Subcutaneous adipose tissue (tissue), 4 donors: ENCODE measurements around the gene ARID1B. TPM values are rescaled to one million over a fixed set of nuclear protein-coding genes. Genes with fewer than 3 reads are reported as not detected.

Source experiments
- total RNA-seq, 4 donors: library from RNA; depleted of rRNA; stranded (reverse); fragments of >200 nt; gene quantifications; one replicate each; pipeline ENCODE4 v1.1.0, GENCODE V29; 2016
- TF ChIP-seq, protein P1 (sequence below): fragments of 450-650 bp; IDR thresholded peaks from one replicate; pipeline ENCODE4 v1.5.1; 2016; ENCODE audit warnings: low read depth, mild to moderate bottlenecking, control low read depth, antibody characterized with exemption, moderate library complexity

ARID1B gene
- total RNA-seq, 4 donors from 2014 or later = 93.8 to 137 (median 104) TPM

DNA sequence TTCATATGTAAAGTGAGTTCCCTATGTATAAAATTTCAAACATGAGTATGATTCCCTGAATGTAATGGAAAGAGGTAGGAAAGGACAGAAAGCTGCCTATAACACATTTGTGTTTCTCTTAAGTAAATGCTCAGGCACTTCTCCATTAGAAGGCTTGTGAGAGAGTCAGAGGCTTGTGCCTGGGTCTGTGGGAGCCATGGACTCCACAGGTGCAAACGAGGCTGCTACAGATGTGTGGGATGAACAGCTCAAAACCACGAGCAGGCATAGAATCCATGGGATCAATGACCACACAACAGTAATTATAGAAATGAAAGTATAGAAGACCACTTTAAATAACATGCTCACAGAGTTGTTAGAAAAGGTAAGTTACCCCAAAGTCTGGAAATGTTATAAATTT lies 134.4 kb downstream of the ARID1B start:
- TF ChIP-seq, protein P1, sequence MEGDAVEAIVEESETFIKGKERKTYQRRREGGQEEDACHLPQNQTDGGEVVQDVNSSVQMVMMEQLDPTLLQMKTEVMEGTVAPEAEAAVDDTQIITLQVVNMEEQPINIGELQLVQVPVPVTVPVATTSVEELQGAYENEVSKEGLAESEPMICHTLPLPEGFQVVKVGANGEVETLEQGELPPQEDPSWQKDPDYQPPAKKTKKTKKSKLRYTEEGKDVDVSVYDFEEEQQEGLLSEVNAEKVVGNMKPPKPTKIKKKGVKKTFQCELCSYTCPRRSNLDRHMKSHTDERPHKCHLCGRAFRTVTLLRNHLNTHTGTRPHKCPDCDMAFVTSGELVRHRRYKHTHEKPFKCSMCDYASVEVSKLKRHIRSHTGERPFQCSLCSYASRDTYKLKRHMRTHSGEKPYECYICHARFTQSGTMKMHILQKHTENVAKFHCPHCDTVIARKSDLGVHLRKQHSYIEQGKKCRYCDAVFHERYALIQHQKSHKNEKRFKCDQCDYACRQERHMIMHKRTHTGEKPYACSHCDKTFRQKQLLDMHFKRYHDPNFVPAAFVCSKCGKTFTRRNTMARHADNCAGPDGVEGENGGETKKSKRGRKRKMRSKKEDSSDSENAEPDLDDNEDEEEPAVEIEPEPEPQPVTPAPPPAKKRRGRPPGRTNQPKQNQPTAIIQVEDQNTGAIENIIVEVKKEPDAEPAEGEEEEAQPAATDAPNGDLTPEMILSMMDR = no peak

DNA sequence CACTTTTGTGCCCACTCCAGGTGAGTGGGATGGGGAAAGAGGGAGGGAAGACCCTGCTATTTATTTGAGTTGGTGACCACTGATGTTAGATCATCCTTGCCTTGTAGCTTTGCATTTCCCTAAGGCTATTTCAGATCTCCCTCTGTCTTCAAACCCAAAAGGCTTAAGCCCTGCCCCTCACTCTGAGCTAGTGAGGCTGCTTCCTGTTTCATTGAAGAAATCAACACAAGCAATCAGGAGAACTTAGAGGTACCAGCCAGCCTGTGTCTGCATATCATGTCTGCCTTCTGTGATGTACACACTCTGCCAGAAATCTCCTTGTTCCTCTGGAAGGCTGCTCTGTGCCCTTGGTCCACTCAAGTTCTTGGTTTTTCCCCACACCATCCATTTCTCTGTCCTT lies 135.3 kb downstream of the ARID1B start:
- TF ChIP-seq, protein P1 = no peak

DNA sequence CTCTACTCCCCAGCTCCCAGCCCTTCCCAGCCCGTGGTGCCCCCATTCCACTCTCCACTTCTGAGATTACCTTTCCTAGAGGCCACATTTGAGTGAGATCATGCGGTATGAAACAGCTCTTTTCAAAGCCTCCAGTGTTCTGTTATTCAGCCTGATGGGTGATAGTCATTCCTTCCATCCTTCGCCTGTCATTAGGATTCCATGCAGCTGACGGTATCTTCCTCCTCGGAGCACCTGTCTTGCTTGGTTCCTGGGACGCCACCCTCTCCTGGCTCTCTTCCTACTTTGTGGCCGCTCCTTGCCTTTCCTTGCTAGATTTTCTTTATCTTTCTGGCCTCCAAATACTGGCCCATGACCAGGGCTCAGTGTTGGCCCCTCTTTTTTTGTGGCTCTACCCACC lies 137.0 kb downstream of the ARID1B start:
- TF ChIP-seq, protein P1 = no peak

DNA sequence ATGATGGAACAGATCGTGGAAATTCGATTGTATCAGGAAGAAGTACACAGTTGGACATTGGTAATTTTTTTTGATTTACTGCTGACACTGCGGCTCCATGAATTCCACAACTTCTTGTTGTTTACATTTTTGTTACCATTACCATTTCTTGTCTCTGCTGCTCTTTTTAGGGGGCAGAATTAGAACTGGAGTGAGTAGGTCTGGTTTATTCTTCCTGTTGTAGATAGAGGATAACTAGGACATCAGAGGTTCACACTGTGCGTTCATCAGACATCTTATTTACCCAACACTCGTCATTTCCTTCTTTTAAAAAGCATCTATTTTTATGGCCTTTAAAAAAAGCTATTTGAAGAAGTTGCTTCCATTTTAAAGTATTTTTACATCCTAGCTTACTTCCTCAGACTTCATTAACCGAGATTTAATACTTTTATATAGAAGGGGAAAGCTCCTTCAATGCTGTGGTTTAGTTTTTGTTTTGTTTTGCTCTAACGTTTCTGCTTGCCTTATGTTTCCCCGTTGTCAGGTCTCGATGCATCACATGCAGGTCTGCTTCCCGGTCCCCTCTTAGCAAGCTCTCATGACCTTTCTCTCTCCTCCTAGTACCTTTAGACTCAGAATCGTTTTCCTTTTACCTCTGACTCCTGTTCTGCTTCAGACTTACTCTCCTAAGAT lies 139.1 kb downstream of the ARID1B start:
- TF ChIP-seq, protein P1 = no peak

DNA sequence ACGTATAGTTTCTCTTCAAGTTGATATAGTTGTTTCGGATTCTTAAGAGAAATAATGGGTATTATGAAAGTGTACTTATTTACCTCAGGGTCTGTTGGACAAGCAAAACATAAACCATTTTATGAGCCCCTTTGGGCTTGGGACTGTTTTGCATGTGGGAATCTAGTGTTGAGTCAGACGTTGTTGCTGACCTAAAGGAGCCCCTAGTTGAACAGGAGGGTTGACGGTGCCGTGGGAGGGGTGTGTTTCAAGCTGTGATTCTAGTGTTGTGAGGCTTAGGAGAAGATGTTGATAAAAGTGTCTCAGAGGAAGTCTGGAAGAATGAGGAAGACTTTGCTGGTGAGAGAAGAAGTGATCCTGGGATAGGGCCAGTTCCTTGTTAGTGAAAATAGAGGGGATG lies 140.0 kb downstream of the ARID1B start:
- TF ChIP-seq, protein P1 = no peak

DNA sequence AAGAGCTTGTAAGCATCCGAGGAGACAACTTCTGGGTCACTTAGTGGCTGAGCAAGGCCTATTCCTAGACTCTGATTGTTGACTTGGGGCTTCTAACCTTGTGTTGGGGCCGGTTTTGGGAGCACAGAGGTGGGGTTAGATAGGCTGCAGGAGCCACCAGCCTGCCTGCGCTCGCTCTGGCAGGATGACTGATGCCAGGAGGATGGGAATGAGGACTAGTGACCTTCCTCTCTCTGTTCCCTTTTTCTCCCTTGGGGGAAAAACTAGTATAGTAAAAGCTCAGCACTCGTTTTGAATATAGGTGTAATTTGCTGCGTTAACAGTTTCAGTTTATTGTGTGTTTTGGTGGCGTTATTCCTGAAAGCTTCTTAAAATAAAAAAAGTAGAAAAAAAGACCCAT lies 141.5 kb downstream of the ARID1B start:
- TF ChIP-seq, protein P1 = no peak

DNA sequence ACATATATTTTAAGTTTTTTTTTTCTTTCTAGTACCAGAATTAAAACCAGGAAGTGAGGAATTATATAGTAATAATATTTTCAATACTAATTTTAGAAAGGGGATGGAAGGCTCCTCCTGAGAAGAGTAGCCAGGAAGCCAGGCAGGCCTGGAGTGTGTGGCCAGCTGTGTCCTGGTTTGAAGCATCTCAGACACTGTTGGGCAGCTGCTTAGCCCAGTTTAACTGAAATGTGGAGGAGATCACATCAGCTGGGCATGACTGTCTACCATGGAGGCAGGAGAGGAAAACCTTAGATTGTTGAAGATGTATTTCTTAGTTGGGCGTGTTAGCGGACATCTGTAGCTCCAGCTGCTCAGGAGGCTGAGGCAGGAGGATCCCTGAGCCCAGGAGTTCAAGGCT lies 142.2 kb downstream of the ARID1B start:
- TF ChIP-seq, protein P1 = no peak
